Epidermal melanocyte (primary cell): Measurements from ENCODE around the gene SFI1.
"Not testable (repeated sequence)": the region's sequence is repeated elsewhere in the genome, so short reads cannot be mapped to it uniquely, and the experiment has no call there.

Experiments used
- DNase-seq: peaks from one replicate; pipeline ENCODE4 v3.0.0; 2011; ENCODE audit warnings: low spot score; ENCODE audit not compliant: insufficient read length

The SFI1 gene

GRCh38 chr22:31635638-31636306, 139.4 kb downstream of the SFI1 start:
- no peak for DNase-seq

DNA sequence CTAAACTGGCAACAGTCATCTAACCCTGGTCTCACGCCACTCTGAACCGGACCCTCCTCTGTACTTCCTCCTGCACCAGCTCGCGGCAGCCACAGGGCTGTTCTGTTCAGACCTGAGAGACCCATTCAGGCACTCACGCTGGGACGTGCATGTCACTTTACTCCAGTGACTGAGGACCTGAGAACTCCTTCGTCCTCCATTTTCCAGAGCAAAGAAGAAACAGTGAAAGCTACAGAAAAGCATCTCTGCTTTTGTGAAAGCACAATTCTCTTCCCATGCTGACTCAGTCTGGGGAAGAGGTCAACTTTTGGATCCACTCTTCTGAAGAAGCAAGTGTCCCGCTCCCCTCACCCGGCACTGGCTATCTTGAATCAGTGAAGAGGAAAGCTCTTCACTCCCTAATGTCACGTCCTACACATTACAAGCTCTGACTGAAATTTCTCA, 141.1 kb downstream of the SFI1 start:
- no peak for DNase-seq

- DNase-seq = no peak
Observed at GRCh38 chr22:31637891-31638618, 141.7 kb downstream of the SFI1 start.

GRCh38 chr22:31639436-31640039, 143.2 kb downstream of the SFI1 start:
- DNase-seq = no peak

DNA sequence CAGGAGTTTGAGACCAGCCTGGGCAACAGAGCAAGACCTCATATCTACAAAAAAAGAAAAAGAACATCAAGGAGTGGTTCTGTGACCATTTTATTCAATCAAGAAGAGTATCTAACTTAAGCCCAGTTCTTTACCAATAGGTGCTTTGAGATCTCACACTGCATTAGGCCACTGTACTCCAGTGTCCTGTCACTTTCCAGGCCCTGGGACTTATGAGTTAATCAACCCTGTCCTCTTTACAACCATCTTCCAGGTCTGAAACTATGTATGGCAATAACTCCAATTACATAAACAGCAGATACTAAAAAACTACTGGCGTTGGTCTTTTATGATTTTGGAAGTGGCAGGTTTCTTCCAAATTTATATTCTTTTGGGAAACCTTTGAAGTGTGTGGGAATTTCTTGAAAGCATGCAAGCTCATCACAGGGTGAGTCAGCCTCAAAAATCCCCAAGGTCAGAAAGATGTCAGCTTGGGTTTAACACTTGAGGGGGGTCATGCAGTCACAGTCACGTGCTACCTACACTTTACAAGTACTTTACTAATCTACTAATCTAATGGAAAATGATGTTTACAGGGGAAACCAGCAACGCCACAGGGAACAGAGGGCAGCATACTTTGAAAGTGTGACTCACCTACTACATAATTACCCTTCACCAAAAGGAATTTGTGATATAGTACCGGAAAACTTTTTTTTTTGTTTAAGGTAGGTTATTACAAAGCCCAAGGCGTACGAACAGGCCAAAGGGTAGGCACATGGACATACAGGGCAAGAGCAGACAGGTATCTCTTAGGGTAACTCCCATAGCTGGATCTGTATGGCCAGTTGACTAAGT, 150.1 kb downstream of the SFI1 start:
- DNase-seq = no peak

- DNase-seq = no peak
Observed at GRCh38 chr22:31647066-31647465, 150.7 kb downstream of the SFI1 start.

DNA sequence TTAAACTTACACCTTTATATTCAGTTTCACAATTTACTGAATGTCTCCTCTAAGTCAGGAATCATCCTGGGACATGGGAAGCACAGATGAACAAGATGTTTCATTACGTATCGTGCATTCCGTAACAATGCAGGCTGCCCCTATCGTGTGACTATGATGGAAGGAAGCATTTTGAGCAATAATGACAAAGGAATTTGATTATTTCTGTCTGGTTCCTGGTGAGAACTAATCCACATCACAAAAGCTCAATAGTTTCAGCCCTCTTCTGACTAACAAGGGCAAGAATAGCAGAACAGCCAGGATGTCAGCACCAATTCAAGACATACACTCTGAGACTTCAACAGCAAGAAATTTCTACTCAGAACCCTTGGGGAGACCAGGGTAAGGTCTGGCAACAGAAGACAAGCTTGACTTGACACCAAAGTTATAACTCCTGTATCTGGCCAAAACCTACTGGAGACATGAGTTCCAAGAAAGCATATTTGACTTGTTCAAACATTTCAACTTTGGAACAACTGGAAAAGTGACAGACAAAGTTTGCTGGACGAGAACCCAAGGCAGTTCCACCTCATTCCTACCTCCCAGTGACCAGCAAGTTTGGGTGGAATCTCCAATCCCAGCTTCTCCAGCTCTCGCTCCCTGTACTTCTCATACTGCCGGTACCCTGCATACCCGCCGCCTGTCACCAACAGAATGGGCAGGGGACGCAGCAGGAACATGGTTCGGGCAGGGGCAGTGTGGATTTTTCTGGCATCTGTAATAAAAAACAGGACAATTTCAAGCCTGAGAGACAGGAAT, 151.4 kb downstream of the SFI1 start:
- no peak for DNase-seq

GRCh38 chr22:31650391-31650790, 154.1 kb downstream of the SFI1 start:
- no peak for DNase-seq

DNA sequence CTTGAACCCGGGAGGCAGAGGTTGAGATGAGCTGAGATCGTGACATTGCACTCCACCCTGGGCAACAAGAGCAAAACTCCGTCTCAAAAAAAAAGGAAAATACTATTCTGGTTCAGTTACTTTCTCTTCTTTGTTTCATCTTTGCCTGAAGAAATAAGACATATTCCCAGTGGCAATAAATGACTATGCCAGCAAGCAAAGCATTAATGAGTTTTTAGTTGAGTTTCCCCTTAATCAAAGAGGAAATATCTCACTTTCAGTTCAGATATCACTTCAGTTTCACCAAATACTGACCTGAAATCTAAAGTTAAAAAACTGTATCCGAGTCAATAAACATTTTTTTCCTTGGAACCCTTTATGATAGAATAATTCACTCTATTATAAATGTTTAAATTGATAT, 155.3 kb downstream of the SFI1 start:
- no peak for DNase-seq

GRCh38 chr22:31652088-31652487, 155.8 kb downstream of the SFI1 start:
- no peak for DNase-seq

- no peak for DNase-seq
Observed at GRCh38 chr22:31652911-31653684, 156.8 kb downstream of the SFI1 start.

- DNase-seq = no peak
Observed at GRCh38 chr22:31653944-31654343, 157.6 kb downstream of the SFI1 start.

- DNase-seq = no peak
Observed at GRCh38 chr22:31654408-31654807, 158.1 kb downstream of the SFI1 start.

GRCh38 chr22:31659246-31659645, 162.9 kb downstream of the SFI1 start:
- DNase-seq = no peak

- not testable (repeated sequence) for DNase-seq
Observed at GRCh38 chr22:31660860-31661341, 164.6 kb downstream of the SFI1 start.

GRCh38 chr22:31661851-31662667, 165.7 kb downstream of the SFI1 start, which contains the start of gene PISD:
Gene PISD, minus strand, starts transcription at chr22:31662215. Its CDS starts 7 bp downstream, at chr22:31662208.
- peak; percentile 95 for DNase-seq

DNA sequence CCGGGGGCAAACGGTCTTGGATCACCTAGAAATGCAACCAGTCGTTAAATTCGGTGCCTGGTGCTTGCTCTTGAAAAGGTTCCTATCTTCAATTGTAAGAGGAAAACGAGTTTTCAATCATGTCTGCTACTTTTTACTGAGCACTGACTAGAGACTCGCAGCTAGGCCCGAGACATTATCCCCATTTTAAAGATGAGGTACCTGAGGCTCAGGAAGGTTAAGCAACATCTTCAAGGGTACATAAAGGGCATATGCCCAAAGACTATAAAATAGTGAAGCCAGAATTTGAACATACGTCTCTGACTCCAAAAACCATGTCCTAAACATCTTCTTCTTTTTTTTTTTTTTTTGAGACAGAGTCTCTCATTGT, 166.3 kb downstream of the SFI1 start:
- no peak for DNase-seq
